Spleen (tissue), 7 donors: ENCODE results near the gene TMEM255B.

Source experiments
- CTCF ChIP-seq, 11 experiments: fragments of 200-600 bp in 7 of 11; fragments of 450-650 bp in 4 of 11; sonication (generic) in 4 of 11; IDR thresholded peaks in 8 of 11; conservative IDR thresholded peaks in 3 of 11; 1 replicate in 7 of 11; 2 replicates in 4 of 11; pipeline versions ENCODE4 v1.4.0 to v1.8.0; 2016 to 2021; ENCODE audit warnings: antibody characterized with exemption in 11 of 11, inconsistent platforms in 4 of 11, mild to moderate bottlenecking in 1 of 11
- POLR2A ChIP-seq, 3 donors: fragments of 450-650 bp; IDR thresholded peaks; one replicate each; pipeline ENCODE4 v1.5.1; 2017; ENCODE audit warnings: antibody characterized with exemption in 3 of 3, mild to moderate bottlenecking in 1 of 3
- POLR2AphosphoS5 ChIP-seq, 3 donors: sonication (generic); formaldehyde crosslinking; IDR thresholded peaks; one replicate each; pipeline ENCODE4 v1.5.1; 2017; ENCODE audit warnings: antibody characterized with exemption in 3 of 3
- donor health status: DM: no; HTN: no; CAD: no; lungs with moderate emphysema.
- donor health status: DM: no; HTN: no; CAD: no.
- donor health status: DM: no; HTN: no; CAD: no.

GRCh38 chr13:113813070-113813748 is 54.2 kb downstream of the TMEM255B start:
- no peak for TF ChIP-seq CTCF (IDR thresholded peaks at IDR 0.05 in 8 of 11, conservative IDR thresholded peaks at IDR 0.05 in 3 of 11)
- no peak for TF ChIP-seq POLR2A (IDR thresholded peaks at IDR 0.05)
- TF ChIP-seq POLR2AphosphoS5 (IDR thresholded peaks at IDR 0.05): no peak
